Upper lobe of left lung (tissue), 4 donors: ENCODE data around the gene CCN2.

ENCODE experiments used
- POLR2A ChIP-seq, 4 donors: fragments of 450-650 bp; IDR thresholded peaks; one replicate each; pipeline ENCODE4 v1.5.1; 2016 to 2017; ENCODE audit warnings: antibody characterized with exemption in 4 of 4, mild to moderate bottlenecking in 2 of 4
- POLR2AphosphoS5 ChIP-seq, 2 donors: sonication (generic); formaldehyde crosslinking; IDR thresholded peaks; one replicate each; pipeline ENCODE4 v1.5.1; 2017; ENCODE audit warnings: antibody characterized with exemption in 2 of 2
- TF ChIP-seq, protein P1 (sequence below), 6 experiments: fragments of 450-650 bp in 4 of 6; fragments of 200-600 bp in 2 of 6; sonication (generic) in 2 of 6; IDR thresholded peaks; one replicate each; pipeline ENCODE4 v1.5.1; 2016 to 2019; ENCODE audit warnings: antibody characterized with exemption in 6 of 6

- TF ChIP-seq, protein P1, sequence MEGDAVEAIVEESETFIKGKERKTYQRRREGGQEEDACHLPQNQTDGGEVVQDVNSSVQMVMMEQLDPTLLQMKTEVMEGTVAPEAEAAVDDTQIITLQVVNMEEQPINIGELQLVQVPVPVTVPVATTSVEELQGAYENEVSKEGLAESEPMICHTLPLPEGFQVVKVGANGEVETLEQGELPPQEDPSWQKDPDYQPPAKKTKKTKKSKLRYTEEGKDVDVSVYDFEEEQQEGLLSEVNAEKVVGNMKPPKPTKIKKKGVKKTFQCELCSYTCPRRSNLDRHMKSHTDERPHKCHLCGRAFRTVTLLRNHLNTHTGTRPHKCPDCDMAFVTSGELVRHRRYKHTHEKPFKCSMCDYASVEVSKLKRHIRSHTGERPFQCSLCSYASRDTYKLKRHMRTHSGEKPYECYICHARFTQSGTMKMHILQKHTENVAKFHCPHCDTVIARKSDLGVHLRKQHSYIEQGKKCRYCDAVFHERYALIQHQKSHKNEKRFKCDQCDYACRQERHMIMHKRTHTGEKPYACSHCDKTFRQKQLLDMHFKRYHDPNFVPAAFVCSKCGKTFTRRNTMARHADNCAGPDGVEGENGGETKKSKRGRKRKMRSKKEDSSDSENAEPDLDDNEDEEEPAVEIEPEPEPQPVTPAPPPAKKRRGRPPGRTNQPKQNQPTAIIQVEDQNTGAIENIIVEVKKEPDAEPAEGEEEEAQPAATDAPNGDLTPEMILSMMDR (IDR thresholded peaks at IDR 0.05) = no peak
- TF ChIP-seq POLR2A (IDR thresholded peaks at IDR 0.05) (no peak), POLR2AphosphoS5 (IDR thresholded peaks at IDR 0.05) (no peak)
Observed at GRCh38 chr6:131958542-131959470, 7.6 kb upstream of the CCN2 start.
